WTC11 (cell line): Measurements from ENCODE around the gene ANO1.
A peak's percentile ranks its signal among the peaks of the same experiment; 100 is the strongest.

Source experiments
- NR1H2 ChIP-seq: sonication (generic); formaldehyde crosslinking; IDR thresholded peaks from 2 replicates; pipeline ENCODE4 v1.9.0; 2021; ENCODE audit warnings: mild to moderate bottlenecking, moderate library complexity, missing genetic modification reagents
- NR2C2 ChIP-seq: sonication (generic); formaldehyde crosslinking; IDR thresholded peaks from 2 replicates; pipeline ENCODE4 v1.8.0; 2022; ENCODE audit warnings: mild to moderate bottlenecking, missing genetic modification reagents
- PREB ChIP-seq: sonication (generic); formaldehyde crosslinking; IDR thresholded peaks from 2 replicates; pipeline ENCODE4 v1.8.1; 2022; ENCODE audit warnings: mild to moderate bottlenecking, missing genetic modification reagents, moderate library complexity, borderline replicate concordance
- RORB ChIP-seq: fragments of 250-450 bp; sonication (Bioruptor Pico); IDR thresholded peaks from 2 replicates; pipeline ENCODE4 v1.9.0; 2021; ENCODE audit warnings: mild to moderate bottlenecking
- TEAD4 ChIP-seq: sonication (generic); formaldehyde crosslinking; IDR thresholded peaks from 2 replicates; pipeline ENCODE4 v1.8.0; 2022; ENCODE audit warnings: mild to moderate bottlenecking, missing genetic modification reagents
- TF ChIP-seq, protein P1 (sequence below): fragments of 200-600 bp; IDR thresholded peaks from 2 replicates; pipeline ENCODE4 v1.8.0; 2022; ENCODE audit warnings: antibody characterized with exemption
- TF ChIP-seq, protein P2 (sequence below): sonication (generic); formaldehyde crosslinking; IDR thresholded peaks from 2 replicates; pipeline ENCODE4 v1.8.1; 2023; ENCODE audit warnings: mild to moderate bottlenecking, missing genetic modification reagents, moderate library complexity
- TF ChIP-seq, protein P3 (sequence below): fragments of 250-450 bp; sonication (Bioruptor Pico); IDR thresholded peaks from 2 replicates; pipeline ENCODE4 v2.1.2; 2022; ENCODE audit warnings: mild to moderate bottlenecking, moderate library complexity
- TF ChIP-seq, protein P4 (sequence below): sonication (generic); formaldehyde crosslinking; IDR thresholded peaks from 2 replicates; pipeline ENCODE4 v1.8.1; 2023; ENCODE audit warnings: mild to moderate bottlenecking, missing genetic modification reagents, moderate library complexity

GRCh38 chr11:70048279-70049024, 29.7 kb upstream of the ANO1 start:
- TF ChIP-seq, protein P1, sequence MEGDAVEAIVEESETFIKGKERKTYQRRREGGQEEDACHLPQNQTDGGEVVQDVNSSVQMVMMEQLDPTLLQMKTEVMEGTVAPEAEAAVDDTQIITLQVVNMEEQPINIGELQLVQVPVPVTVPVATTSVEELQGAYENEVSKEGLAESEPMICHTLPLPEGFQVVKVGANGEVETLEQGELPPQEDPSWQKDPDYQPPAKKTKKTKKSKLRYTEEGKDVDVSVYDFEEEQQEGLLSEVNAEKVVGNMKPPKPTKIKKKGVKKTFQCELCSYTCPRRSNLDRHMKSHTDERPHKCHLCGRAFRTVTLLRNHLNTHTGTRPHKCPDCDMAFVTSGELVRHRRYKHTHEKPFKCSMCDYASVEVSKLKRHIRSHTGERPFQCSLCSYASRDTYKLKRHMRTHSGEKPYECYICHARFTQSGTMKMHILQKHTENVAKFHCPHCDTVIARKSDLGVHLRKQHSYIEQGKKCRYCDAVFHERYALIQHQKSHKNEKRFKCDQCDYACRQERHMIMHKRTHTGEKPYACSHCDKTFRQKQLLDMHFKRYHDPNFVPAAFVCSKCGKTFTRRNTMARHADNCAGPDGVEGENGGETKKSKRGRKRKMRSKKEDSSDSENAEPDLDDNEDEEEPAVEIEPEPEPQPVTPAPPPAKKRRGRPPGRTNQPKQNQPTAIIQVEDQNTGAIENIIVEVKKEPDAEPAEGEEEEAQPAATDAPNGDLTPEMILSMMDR, result 0 out of 2 replicates have a peak, but pooled peaks have one; percentile 23
- TF ChIP-seq RORB (no peak), PREB (CRISPR knock-in tag) (no peak), NR2C2 (CRISPR knock-in tag) (no peak), TEAD4 (CRISPR knock-in tag) (no peak), NR1H2 (CRISPR knock-in tag) (no peak)
- TF ChIP-seq, protein P2, sequence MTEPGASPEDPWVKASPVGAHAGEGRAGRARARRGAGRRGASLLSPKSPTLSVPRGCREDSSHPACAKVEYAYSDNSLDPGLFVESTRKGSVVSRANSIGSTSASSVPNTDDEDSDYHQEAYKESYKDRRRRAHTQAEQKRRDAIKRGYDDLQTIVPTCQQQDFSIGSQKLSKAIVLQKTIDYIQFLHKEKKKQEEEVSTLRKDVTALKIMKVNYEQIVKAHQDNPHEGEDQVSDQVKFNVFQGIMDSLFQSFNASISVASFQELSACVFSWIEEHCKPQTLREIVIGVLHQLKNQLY (CRISPR knock-in tag), result no peak
- TF ChIP-seq, protein P3, sequence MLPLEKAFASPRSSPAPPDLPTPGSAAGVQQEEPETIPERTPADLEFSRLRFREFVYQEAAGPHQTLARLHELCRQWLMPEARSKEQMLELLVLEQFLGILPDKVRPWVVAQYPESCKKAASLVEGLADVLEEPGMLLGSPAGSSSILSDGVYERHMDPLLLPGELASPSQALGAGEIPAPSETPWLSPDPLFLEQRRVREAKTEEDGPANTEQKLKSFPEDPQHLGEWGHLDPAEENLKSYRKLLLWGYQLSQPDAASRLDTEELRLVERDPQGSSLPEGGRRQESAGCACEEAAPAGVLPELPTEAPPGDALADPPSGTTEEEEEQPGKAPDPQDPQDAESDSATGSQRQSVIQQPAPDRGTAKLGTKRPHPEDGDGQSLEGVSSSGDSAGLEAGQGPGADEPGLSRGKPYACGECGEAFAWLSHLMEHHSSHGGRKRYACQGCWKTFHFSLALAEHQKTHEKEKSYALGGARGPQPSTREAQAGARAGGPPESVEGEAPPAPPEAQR (CRISPR knock-in tag), result no peak
- TF ChIP-seq, protein P4, sequence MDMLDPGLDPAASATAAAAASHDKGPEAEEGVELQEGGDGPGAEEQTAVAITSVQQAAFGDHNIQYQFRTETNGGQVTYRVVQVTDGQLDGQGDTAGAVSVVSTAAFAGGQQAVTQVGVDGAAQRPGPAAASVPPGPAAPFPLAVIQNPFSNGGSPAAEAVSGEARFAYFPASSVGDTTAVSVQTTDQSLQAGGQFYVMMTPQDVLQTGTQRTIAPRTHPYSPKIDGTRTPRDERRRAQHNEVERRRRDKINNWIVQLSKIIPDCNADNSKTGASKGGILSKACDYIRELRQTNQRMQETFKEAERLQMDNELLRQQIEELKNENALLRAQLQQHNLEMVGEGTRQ (CRISPR knock-in tag), result no peak
